Thyroid gland (tissue), 4 donors: ENCODE results near the gene PRKX. TPM values are rescaled to one million over a fixed set of nuclear protein-coding genes. Genes with fewer than 3 reads are reported as not detected.
"Not testable (repeated sequence)": the region's sequence is repeated elsewhere in the genome, so short reads cannot be mapped to it uniquely, and the experiment has no call there.

Source experiments
- DNase-seq, 2 donors: peaks; one replicate each; pipeline ENCODE4 v3.0.0-alpha.2; 2019
- H3K27ac ChIP-seq, 3 donors: fragments of 200-600 bp; sonication (generic); 1 replicate in 2 of 3; 2 replicates in 1 of 3; pipeline ENCODE4 v1.5.1; 2016 to 2019; ENCODE audit warnings: mild to moderate bottlenecking in 1 of 3, moderate library complexity in 1 of 3
- H3K27me3 ChIP-seq: fragments of 200-600 bp; sonication (generic); one replicate; pipeline ENCODE4 v1.5.1; 2019
- H3K36me3 ChIP-seq, 2 donors: fragments of 200-600 bp; sonication (generic); one replicate each; pipeline ENCODE4 v1.5.1; 2016 to 2019
- H3K4me1 ChIP-seq, 2 donors: fragments of 200-600 bp; sonication (generic); one replicate each; pipeline ENCODE4 v1.5.1; 2017 to 2019
- H3K4me3 ChIP-seq, 3 donors: fragments of 200-600 bp; sonication (generic); replicated peaks in 1 of 3; 1 replicate in 2 of 3; 2 replicates in 1 of 3; pipeline ENCODE4 v1.5.1; 2016; ENCODE audit warnings: mild to moderate bottlenecking in 1 of 3
- H3K9me3 ChIP-seq: fragments of 200-600 bp; sonication (generic); one replicate; pipeline ENCODE4 v1.5.1; 2017
- CTCF ChIP-seq, 6 experiments: fragments of 200-600 bp in 3 of 6; fragments of 450-650 bp in 3 of 6; sonication (generic) in 3 of 6; IDR thresholded peaks; one replicate each; pipeline ENCODE4 v1.5.1; 2016 to 2019; ENCODE audit warnings: antibody characterized with exemption in 6 of 6, mild to moderate bottlenecking in 2 of 6, inconsistent platforms in 1 of 6, moderate library complexity in 1 of 6
- POLR2A ChIP-seq, 2 donors: fragments of 450-650 bp; IDR thresholded peaks; one replicate each; pipeline ENCODE4 v1.6.1; 2017; ENCODE audit warnings: antibody characterized with exemption in 2 of 2, mild to moderate bottlenecking in 2 of 2, moderate library complexity in 1 of 2
- WGBS, 2 donors: methylation state at CpG; one replicate each; pipeline ENCODE4 v1.1.5; 2017; 5-methylcytosine and 5-hydroxymethylcytosine counted together
- intact Hi-C: fragments of 100-400 bp; cut with DNase I; formaldehyde crosslinking; loops from one replicate; pipeline ENCODE4 v1.15.1; 2023
- total RNA-seq, 4 donors: library from RNA; depleted of rRNA; stranded (reverse); fragments of >200 nt; gene quantifications; one replicate each; pipeline ENCODE4 v1.2.3, GENCODE V29; 2016

PRKX gene
- total RNA-seq, 4 donors from 2014 or later, result 99.9 to 145 (median 129) TPM

- H3K4me3 ChIP-seq, result no peak overlapping the region
- H3K27me3 ChIP-seq, result no peaks in the 10 kb centered on the region
- no peaks in the 10 kb centered on the region for H3K36me3 ChIP-seq
- H3K9me3 ChIP-seq, result no peaks in the 10 kb centered on the region
- TF ChIP-seq CTCF (IDR thresholded peaks at IDR 0.05) (no peak), POLR2A (IDR thresholded peaks at IDR 0.05) (no peak)
- H3K4me1 ChIP-seq, result no peaks in the 10 kb centered on the region
- DNase-seq, result no peak
- WGBS, 2 donors, result 55 to 64% methylated on average over 9 of the region's 9 CpGs
- no peak overlapping the region for H3K27ac ChIP-seq
- intact Hi-C loops, result no loop called here
These were observed 15.0 kb upstream of the PRKX start for GRCh38 chrX:3728454-3728853.

- H3K4me3 ChIP-seq, H3K36me3 ChIP-seq, H3K9me3 ChIP-seq, DNase-seq, H3K27ac ChIP-seq, H3K27me3 ChIP-seq, intact Hi-C loops, H3K4me1 ChIP-seq: not testable (repeated sequence)
- WGBS, 2 donors, result 92 to 95% methylated on average over 9 of the region's 9 CpGs
These were observed 10.0 kb upstream of the PRKX start for GRCh38 chrX:3723460-3723859.

- intact Hi-C loops, result loop anchor here (10.0 kb wide), 1 partner anchor 97 kb away; no protein-coding TSS in a partner anchor
- Histone ChIP-seq H3K4me1 (no peaks in the 10 kb centered on the region), H3K9me3 (no peaks in the 10 kb centered on the region), H3K4me3 (no peak overlapping the region), H3K36me3 (no peaks in the 10 kb centered on the region), H3K27ac (no peak overlapping the region), H3K27me3 (no peaks in the 10 kb centered on the region)
- TF ChIP-seq CTCF (IDR thresholded peaks at IDR 0.05) (no peak), POLR2A (IDR thresholded peaks at IDR 0.05) (no peak)
- DNase-seq, result no peak
- 75 to 80% methylated on average over 11 of the region's 11 CpGs for WGBS, 2 donors
These were observed 4.4 kb upstream of the PRKX start for GRCh38 chrX:3717742-3718420.

- peaks cover 4 to 5% of the 10 kb centered on the region in 2 donors for H3K4me1 ChIP-seq
- H3K36me3 ChIP-seq, result no peaks in the 10 kb centered on the region
- intact Hi-C loops, result loop anchor here (10.0 kb wide), 1 partner anchor 99 kb away; no protein-coding TSS in a partner anchor
- WGBS, 2 donors, result 92 to 93% methylated on average over 2 to 3 of the region's 3 CpGs
- TF ChIP-seq CTCF (IDR thresholded peaks at IDR 0.05) (no peak), POLR2A (IDR thresholded peaks at IDR 0.05) (no peak)
- no peaks in the 10 kb centered on the region for H3K9me3 ChIP-seq
- no peak for DNase-seq
- H3K27ac ChIP-seq, result no peak overlapping the region
- H3K4me3 ChIP-seq, result no peak overlapping the region
- H3K27me3 ChIP-seq, result no peaks in the 10 kb centered on the region
These were observed 2.5 kb upstream of the PRKX start for GRCh38 chrX:3715921-3716320.

GRCh38 chrX:3714706-3715479 lies 1.4 kb upstream of the PRKX start:
- H3K36me3 ChIP-seq, H3K27ac ChIP-seq, H3K4me1 ChIP-seq, H3K9me3 ChIP-seq, H3K4me3 ChIP-seq, H3K27me3 ChIP-seq, DNase-seq: not testable (repeated sequence)
- 84 to 85% methylated on average over 20 to 23 of the region's 38 CpGs for WGBS, 2 donors
- intact Hi-C loops, result loop anchor here (10.0 kb wide), 1 partner anchor 100 kb away; no protein-coding TSS in a partner anchor

- WGBS, 2 donors, result 8 to 11% methylated on average over 7 to 15 of the region's 15 CpGs
- intact Hi-C loops, result loop anchor here (10.0 kb wide), 1 partner anchor 101 kb away; no protein-coding TSS in a partner anchor
- no peak for TF ChIP-seq POLR2A (IDR thresholded peaks at IDR 0.05)
- no peak for TF ChIP-seq CTCF (IDR thresholded peaks at IDR 0.05)
These were observed 537 bp upstream of the PRKX start for GRCh38 chrX:3713937-3714434.

More at GRCh38 chrX:3713937-3714434, 537 bp upstream of the PRKX start:
- no peaks in the 10 kb centered on the region for H3K36me3 ChIP-seq
- H3K4me3 ChIP-seq, result peak overlapping the region in 2 of 3 donors; percentile 37 to 80
- peaks cover 5 to 9% of the 10 kb centered on the region in 2 donors for H3K4me1 ChIP-seq
- no peak for DNase-seq
- H3K27ac ChIP-seq, result peak overlapping the region; percentile 41 to 90 (median 79)
- H3K27me3 ChIP-seq, result no peaks in the 10 kb centered on the region
- H3K9me3 ChIP-seq, result no peaks in the 10 kb centered on the region
